ENCODE data around the gene CIZ1.

GRCh38 chr9:128175102-128175563 is 16.2 kb downstream of the CIZ1 start:
- TF ChIP-seq POLR2AphosphoS5 (IDR thresholded peaks at IDR 0.05; ENCODE audit: low read depth, low read length) (no peak), REST (IDR thresholded peaks at IDR 0.05; ENCODE audit: insufficient read depth in 1 of 2, low read depth in 2 of 2, low read length in 2 of 2) (no peak), TAF1 (IDR thresholded peaks at IDR 0.05; ENCODE audit: borderline replicate concordance, insufficient read depth, low read length) (no peak), FOXP2 (optimal IDR thresholded peaks at IDR 0.05; ENCODE audit: borderline replicate concordance, extremely low read depth, extremely low read length, insufficient read depth) (no peak)

Measured in PFSK-1 (cell line).